Measurements from ENCODE around the gene GPR6.
A peak's percentile ranks its signal among the peaks of the same experiment; 100 is the strongest.

GPR6 gene

GRCh38 chr6:109962271-109962670 is 15.8 kb upstream of the GPR6 start:
- WGBS, 2 experiments (ENCODE audit: insufficient coverage in 2 of 2): 93 to 94% methylated on average over 4 to 5 of the region's 5 CpGs
- no peak overlapping the region for H3K27ac ChIP-seq (ENCODE audit: low read depth, low read length, severe bottlenecking)
- no peaks in the 10 kb centered on the region for H3K4me1 ChIP-seq (ENCODE audit: control insufficient read depth, insufficient read depth, low read length, poor library complexity, severe bottlenecking)
- no peaks in the 10 kb centered on the region for H3K9me3 ChIP-seq (ENCODE audit: control insufficient read depth, low read length)
- no peak overlapping the region for H3K4me3 ChIP-seq (ENCODE audit: extremely low read depth, insufficient read depth, low read length, poor library complexity, severe bottlenecking)
- no peaks in the 10 kb centered on the region for H3K36me3 ChIP-seq (ENCODE audit: control insufficient read depth, insufficient read depth, low read length)

GRCh38 chr6:109963598-109964170 is 14.4 kb upstream of the GPR6 start:
- no peaks in the 10 kb centered on the region for H3K4me1 ChIP-seq (ENCODE audit: control insufficient read depth, insufficient read depth, low read length, poor library complexity, severe bottlenecking)
- no peak overlapping the region for H3K4me3 ChIP-seq (ENCODE audit: extremely low read depth, insufficient read depth, low read length, poor library complexity, severe bottlenecking)
- no peaks in the 10 kb centered on the region for H3K9me3 ChIP-seq (ENCODE audit: control insufficient read depth, low read length)
- no peak overlapping the region for H3K27ac ChIP-seq (ENCODE audit: low read depth, low read length, severe bottlenecking)
- no peaks in the 10 kb centered on the region for H3K36me3 ChIP-seq (ENCODE audit: control insufficient read depth, insufficient read depth, low read length)
- 100% methylated on average over 1 of the region's 2 CpGs; no CpG with 5 or more reads in 1 of the 2 experiments for WGBS, 2 experiments (ENCODE audit: insufficient coverage in 2 of 2)

GRCh38 chr6:109964949-109965348 is 13.2 kb upstream of the GPR6 start:
- 100% methylated on average over 1 of the region's 2 CpGs for WGBS, 2 experiments (ENCODE audit: insufficient coverage in 2 of 2)
- H3K4me1 ChIP-seq (ENCODE audit: control insufficient read depth, insufficient read depth, low read length, poor library complexity, severe bottlenecking): no peaks in the 10 kb centered on the region
- no peaks in the 10 kb centered on the region for H3K9me3 ChIP-seq (ENCODE audit: control insufficient read depth, low read length)
- H3K36me3 ChIP-seq (ENCODE audit: control insufficient read depth, insufficient read depth, low read length): no peaks in the 10 kb centered on the region
- no peak overlapping the region for H3K27ac ChIP-seq (ENCODE audit: low read depth, low read length, severe bottlenecking)
- H3K4me3 ChIP-seq (ENCODE audit: extremely low read depth, insufficient read depth, low read length, poor library complexity, severe bottlenecking): no peak overlapping the region

- Histone ChIP-seq H3K4me1 (ENCODE audit: control insufficient read depth, insufficient read depth, low read length, poor library complexity, severe bottlenecking) (no peaks in the 10 kb centered on the region), H3K4me3 (ENCODE audit: extremely low read depth, insufficient read depth, low read length, poor library complexity, severe bottlenecking) (no peak overlapping the region), H3K9me3 (ENCODE audit: control insufficient read depth, low read length) (no peaks in the 10 kb centered on the region), H3K36me3 (ENCODE audit: control insufficient read depth, insufficient read depth, low read length) (no peaks in the 10 kb centered on the region), H3K27ac (ENCODE audit: low read depth, low read length, severe bottlenecking) (no peak overlapping the region)
- WGBS, 2 experiments (ENCODE audit: insufficient coverage in 2 of 2): no CpG with 5 or more reads among the region's 1 CpG
Observed at GRCh38 chr6:109966299-109966698, 11.8 kb upstream of the GPR6 start.

GRCh38 chr6:109977791-109978173 is 329 bp upstream of the GPR6 start:
- Histone ChIP-seq H3K4me1 (ENCODE audit: control insufficient read depth, insufficient read depth, low read length, poor library complexity, severe bottlenecking) (peaks cover 5% of the 10 kb centered on the region), H3K9me3 (ENCODE audit: control insufficient read depth, low read length) (no peaks in the 10 kb centered on the region), H3K4me3 (ENCODE audit: extremely low read depth, insufficient read depth, low read length, poor library complexity, severe bottlenecking) (peak overlapping the region; percentile 25), H3K36me3 (ENCODE audit: control insufficient read depth, insufficient read depth, low read length) (no peaks in the 10 kb centered on the region), H3K27ac (ENCODE audit: low read depth, low read length, severe bottlenecking) (no peak overlapping the region)
- 0 to 36% methylated on average over 3 to 5 of the region's 9 CpGs for WGBS, 2 experiments (ENCODE audit: insufficient coverage in 2 of 2)

GRCh38 chr6:109979033-109979921 is 1.2 kb downstream of the GPR6 start:
- Histone ChIP-seq H3K4me3 (ENCODE audit: extremely low read depth, insufficient read depth, low read length, poor library complexity, severe bottlenecking) (no peak overlapping the region), H3K27ac (ENCODE audit: low read depth, low read length, severe bottlenecking) (no peak overlapping the region), H3K36me3 (ENCODE audit: control insufficient read depth, insufficient read depth, low read length) (no peaks in the 10 kb centered on the region), H3K4me1 (ENCODE audit: control insufficient read depth, insufficient read depth, low read length, poor library complexity, severe bottlenecking) (peaks cover 5% of the 10 kb centered on the region), H3K9me3 (ENCODE audit: control insufficient read depth, low read length) (no peaks in the 10 kb centered on the region)
- 41% methylated on average over 65 to 81 of the region's 81 CpGs for WGBS, 2 experiments (ENCODE audit: insufficient coverage in 2 of 2)

- Histone ChIP-seq H3K4me3 (ENCODE audit: extremely low read depth, insufficient read depth, low read length, poor library complexity, severe bottlenecking) (no peak overlapping the region), H3K9me3 (ENCODE audit: control insufficient read depth, low read length) (no peaks in the 10 kb centered on the region), H3K4me1 (ENCODE audit: control insufficient read depth, insufficient read depth, low read length, poor library complexity, severe bottlenecking) (no peaks in the 10 kb centered on the region), H3K36me3 (ENCODE audit: control insufficient read depth, insufficient read depth, low read length) (no peaks in the 10 kb centered on the region), H3K27ac (ENCODE audit: low read depth, low read length, severe bottlenecking) (no peak overlapping the region)
- WGBS, 2 experiments (ENCODE audit: insufficient coverage in 2 of 2): no CpG with 5 or more reads among the region's 2 CpGs
Observed at GRCh38 chr6:109984410-109984809, 6.3 kb downstream of the GPR6 start.

GRCh38 chr6:109987196-109987595 is 9.1 kb downstream of the GPR6 start:
- H3K36me3 ChIP-seq (ENCODE audit: control insufficient read depth, insufficient read depth, low read length): no peaks in the 10 kb centered on the region
- no peak overlapping the region for H3K4me3 ChIP-seq (ENCODE audit: extremely low read depth, insufficient read depth, low read length, poor library complexity, severe bottlenecking)
- H3K9me3 ChIP-seq (ENCODE audit: control insufficient read depth, low read length): no peaks in the 10 kb centered on the region
- WGBS, 2 experiments (ENCODE audit: insufficient coverage in 2 of 2): 83% methylated on average over 1 of the region's 1 CpG; no CpG with 5 or more reads in 1 of the 2 experiments
- no peaks in the 10 kb centered on the region for H3K4me1 ChIP-seq (ENCODE audit: control insufficient read depth, insufficient read depth, low read length, poor library complexity, severe bottlenecking)
- no peak overlapping the region for H3K27ac ChIP-seq (ENCODE audit: low read depth, low read length, severe bottlenecking)

- 97 to 100% methylated on average over 2 to 3 of the region's 4 CpGs for WGBS, 2 experiments (ENCODE audit: insufficient coverage in 2 of 2)
- H3K4me3 ChIP-seq (ENCODE audit: extremely low read depth, insufficient read depth, low read length, poor library complexity, severe bottlenecking): no peak overlapping the region
- H3K27ac ChIP-seq (ENCODE audit: low read depth, low read length, severe bottlenecking): no peak overlapping the region
- no peaks in the 10 kb centered on the region for H3K36me3 ChIP-seq (ENCODE audit: control insufficient read depth, insufficient read depth, low read length)
- no peaks in the 10 kb centered on the region for H3K4me1 ChIP-seq (ENCODE audit: control insufficient read depth, insufficient read depth, low read length, poor library complexity, severe bottlenecking)
- H3K9me3 ChIP-seq (ENCODE audit: control insufficient read depth, low read length): no peaks in the 10 kb centered on the region
Observed at GRCh38 chr6:109991201-109992101, 13.3 kb downstream of the GPR6 start.

- no peaks in the 10 kb centered on the region for H3K36me3 ChIP-seq (ENCODE audit: control insufficient read depth, insufficient read depth, low read length)
- H3K4me1 ChIP-seq (ENCODE audit: control insufficient read depth, insufficient read depth, low read length, poor library complexity, severe bottlenecking): no peaks in the 10 kb centered on the region
- no peaks in the 10 kb centered on the region for H3K9me3 ChIP-seq (ENCODE audit: control insufficient read depth, low read length)
- no peak overlapping the region for H3K27ac ChIP-seq (ENCODE audit: low read depth, low read length, severe bottlenecking)
- 22 to 56% methylated on average over 1 to 3 of the region's 3 CpGs for WGBS, 2 experiments (ENCODE audit: insufficient coverage in 2 of 2)
- no peak overlapping the region for H3K4me3 ChIP-seq (ENCODE audit: extremely low read depth, insufficient read depth, low read length, poor library complexity, severe bottlenecking)
Observed at GRCh38 chr6:109998159-109998785, 20.2 kb downstream of the GPR6 start.
